AG09319 (cell line): ENCODE data around the gene MRPL43.

Experiments used
- DNase-seq: peaks from one replicate; pipeline ENCODE4 v3.0.0-alpha.2; 2010; ENCODE audit warnings: low read depth; ENCODE audit errors: extremely low read depth
- CTCF ChIP-seq: IDR thresholded peaks from 2 replicates; pipeline ENCODE4 v1.5.1; 2011; ENCODE audit warnings: low read depth, mild to moderate bottlenecking, inconsistent platforms, low read length, moderate library complexity

The MRPL43 gene

GRCh38 chr10:100967332-100967731 lies 20.0 kb downstream of the MRPL43 start:
- no peak for TF ChIP-seq CTCF
- DNase-seq: no peak

GRCh38 chr10:100966887-100967286 lies 20.4 kb downstream of the MRPL43 start:
- no peak for TF ChIP-seq CTCF

GRCh38 chr10:100965820-100966219 lies 21.5 kb downstream of the MRPL43 start:
- DNase-seq: no peak
- TF ChIP-seq CTCF: no peak

More at GRCh38 chr10:100966887-100967286, 20.4 kb downstream of the MRPL43 start:
- no peak for DNase-seq

GRCh38 chr10:100963826-100964225 lies 23.5 kb downstream of the MRPL43 start:
- no peak for TF ChIP-seq CTCF
- no peak for DNase-seq

GRCh38 chr10:100962351-100963080 lies 24.8 kb downstream of the MRPL43 start:
- no peak for TF ChIP-seq CTCF
- no peak for DNase-seq

GRCh38 chr10:100960251-100960650 lies 27.0 kb downstream of the MRPL43 start:
- no peak for TF ChIP-seq CTCF
- DNase-seq: no peak

- no peak for TF ChIP-seq CTCF
- DNase-seq: no peak
Measured at GRCh38 chr10:100948916-100949315, 38.4 kb downstream of the MRPL43 start.
